ENCODE data around the gene JAKMIP2.
"Not testable (repeated sequence)": the region's sequence is repeated elsewhere in the genome, so short reads cannot be mapped to it uniquely, and the experiment has no call there.

JAKMIP2 gene

GRCh38 chr5:147746986-147747385 lies 35.5 kb downstream of the JAKMIP2 start:
- DNase-seq (ENCODE audit: low read depth): no peak

- no peak for DNase-seq (ENCODE audit: low read depth)
Observed at GRCh38 chr5:147743678-147744374, 38.7 kb downstream of the JAKMIP2 start.

GRCh38 chr5:147743012-147743411 lies 39.5 kb downstream of the JAKMIP2 start:
- no peak for DNase-seq (ENCODE audit: low read depth)

GRCh38 chr5:147742151-147742550 lies 40.4 kb downstream of the JAKMIP2 start:
- no peak for DNase-seq (ENCODE audit: low read depth)

- DNase-seq (ENCODE audit: low read depth): no peak
Observed at GRCh38 chr5:147740864-147741263, 41.7 kb downstream of the JAKMIP2 start.

- DNase-seq (ENCODE audit: low read depth): no peak
Observed at GRCh38 chr5:147737921-147738320, 44.6 kb downstream of the JAKMIP2 start.

GRCh38 chr5:147735621-147736125 lies 46.9 kb downstream of the JAKMIP2 start:
- DNase-seq (ENCODE audit: low read depth): no peak

GRCh38 chr5:147734894-147735293 lies 47.6 kb downstream of the JAKMIP2 start:
- no peak for DNase-seq (ENCODE audit: low read depth)

- no peak for DNase-seq (ENCODE audit: low read depth)
Observed at GRCh38 chr5:147733075-147733474, 49.5 kb downstream of the JAKMIP2 start.

- DNase-seq (ENCODE audit: low read depth): no peak
Observed at GRCh38 chr5:147732291-147732883, 50.1 kb downstream of the JAKMIP2 start.

GRCh38 chr5:147731431-147732290 lies 50.9 kb downstream of the JAKMIP2 start:
- no peak for DNase-seq (ENCODE audit: low read depth)

- no peak for DNase-seq (ENCODE audit: low read depth)
Observed at GRCh38 chr5:147727200-147727599, 55.3 kb downstream of the JAKMIP2 start.

- not testable (repeated sequence) for DNase-seq (ENCODE audit: low read depth)
Observed at GRCh38 chr5:147721191-147721960, 61.2 kb downstream of the JAKMIP2 start.

GRCh38 chr5:147713550-147714295 lies 68.8 kb downstream of the JAKMIP2 start:
- no peak for DNase-seq (ENCODE audit: low read depth)

- DNase-seq (ENCODE audit: low read depth): no peak
Observed at GRCh38 chr5:147712598-147712997, 69.9 kb downstream of the JAKMIP2 start.

GRCh38 chr5:147712019-147712418 lies 70.5 kb downstream of the JAKMIP2 start:
- no peak for DNase-seq (ENCODE audit: low read depth)

GRCh38 chr5:147711019-147711418 lies 71.5 kb downstream of the JAKMIP2 start:
- DNase-seq (ENCODE audit: low read depth): no peak

GRCh38 chr5:147708708-147709107 lies 73.8 kb downstream of the JAKMIP2 start:
- no peak for DNase-seq (ENCODE audit: low read depth)

GRCh38 chr5:147704544-147704943 lies 78.0 kb downstream of the JAKMIP2 start:
- DNase-seq (ENCODE audit: low read depth): no peak

- no peak for DNase-seq (ENCODE audit: low read depth)
Observed at GRCh38 chr5:147701468-147701867, 81.1 kb downstream of the JAKMIP2 start.

- no peak for DNase-seq (ENCODE audit: low read depth)
Observed at GRCh38 chr5:147699496-147700088, 82.9 kb downstream of the JAKMIP2 start.
